ENCODE data around the gene TM4SF5.

The TM4SF5 gene

DNA sequence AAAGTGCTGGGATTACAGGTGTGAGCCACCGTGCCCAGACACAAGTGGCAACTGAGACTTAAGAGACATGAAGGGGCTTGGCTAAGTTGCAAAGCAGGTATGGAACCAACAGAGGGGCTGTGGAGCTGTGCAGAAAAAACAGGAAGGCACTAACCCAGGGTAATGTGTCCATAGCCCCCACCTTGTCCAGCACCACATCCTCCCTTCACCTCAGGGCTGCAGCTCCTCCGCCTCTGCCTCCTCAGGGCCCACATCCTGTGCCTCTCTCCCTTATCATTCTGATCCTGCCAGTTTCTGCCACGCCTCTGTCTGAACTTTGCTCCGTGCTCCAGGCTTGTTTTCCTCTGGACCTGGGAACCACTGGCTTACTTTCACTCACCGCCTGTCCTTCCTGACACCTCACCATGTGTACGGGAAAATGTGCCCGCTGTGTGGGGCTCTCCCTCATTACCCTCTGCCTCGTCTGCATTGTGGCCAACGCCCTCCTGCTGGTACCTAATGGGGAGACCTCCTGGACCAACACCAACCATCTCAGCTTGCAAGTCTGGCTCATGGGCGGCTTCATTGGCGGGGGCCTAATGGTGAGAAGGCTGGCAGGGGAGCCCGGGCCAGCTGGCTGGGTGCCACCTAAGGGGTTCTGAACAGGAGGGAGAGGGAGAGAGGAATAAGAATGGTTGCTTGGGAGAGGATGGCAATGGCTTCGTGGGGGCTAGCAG is at the start of gene TM4SF5:
TM4SF5 (plus strand) TSS at position 368 of the 716 bp plus-strand sequence; CDS start at position 405, 37 bp downstream.
- DNase-seq (ENCODE audit: low read depth): no peak

- DNase-seq (ENCODE audit: low read depth): no peak
Measured at GRCh38 chr17:4722678-4723240, 48.9 kb upstream of the TM4SF5 start.

DNA sequence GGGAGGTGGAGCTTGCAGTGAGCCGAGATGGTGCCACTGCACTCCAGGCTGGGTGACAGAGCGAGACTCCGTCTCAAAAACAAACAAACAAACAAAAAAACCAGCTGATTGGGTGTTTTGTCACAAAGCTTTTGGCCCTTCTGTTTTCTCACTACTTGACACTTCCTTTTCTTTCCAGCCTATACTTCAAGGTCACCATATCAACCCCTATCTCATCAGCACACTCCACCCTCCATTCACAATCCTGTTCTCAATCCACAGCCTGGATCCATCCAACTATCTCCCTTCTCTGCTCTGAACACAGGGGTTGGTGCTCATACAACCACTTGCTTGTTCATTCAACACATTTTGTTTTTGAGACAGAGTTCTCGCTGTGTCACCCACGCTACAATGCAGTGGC is 47.0 kb upstream of the TM4SF5 start:
- DNase-seq (ENCODE audit: low read depth): no peak

GRCh38 chr17:4725646-4726310 is 45.9 kb upstream of the TM4SF5 start:
- DNase-seq (ENCODE audit: low read depth): no peak

DNA sequence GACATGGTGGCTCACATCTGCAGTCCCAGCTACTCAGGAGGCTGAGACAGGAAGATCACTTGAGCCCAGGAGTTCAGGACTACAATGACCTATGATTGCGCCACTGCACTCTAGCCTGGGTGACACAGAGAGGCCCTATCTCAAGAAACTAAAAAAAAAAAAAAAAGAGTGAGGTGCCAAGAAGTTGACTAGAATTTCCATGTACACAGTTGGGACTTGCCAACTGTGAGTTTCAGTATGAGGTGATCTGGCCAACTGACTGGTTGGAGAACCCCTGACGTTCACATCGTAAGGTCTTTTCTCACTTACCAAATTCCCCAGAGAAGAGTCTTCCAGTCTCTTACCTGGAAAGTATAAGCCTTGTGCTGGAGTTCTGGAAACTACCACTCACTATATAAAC is 43.6 kb upstream of the TM4SF5 start:
- DNase-seq (ENCODE audit: low read depth): no peak

- DNase-seq (ENCODE audit: low read depth): no peak
Measured at GRCh38 chr17:4733073-4733531, 38.6 kb upstream of the TM4SF5 start.

GRCh38 chr17:4734857-4735475 is 36.7 kb upstream of the TM4SF5 start:
- no peak for DNase-seq (ENCODE audit: low read depth)

DNA sequence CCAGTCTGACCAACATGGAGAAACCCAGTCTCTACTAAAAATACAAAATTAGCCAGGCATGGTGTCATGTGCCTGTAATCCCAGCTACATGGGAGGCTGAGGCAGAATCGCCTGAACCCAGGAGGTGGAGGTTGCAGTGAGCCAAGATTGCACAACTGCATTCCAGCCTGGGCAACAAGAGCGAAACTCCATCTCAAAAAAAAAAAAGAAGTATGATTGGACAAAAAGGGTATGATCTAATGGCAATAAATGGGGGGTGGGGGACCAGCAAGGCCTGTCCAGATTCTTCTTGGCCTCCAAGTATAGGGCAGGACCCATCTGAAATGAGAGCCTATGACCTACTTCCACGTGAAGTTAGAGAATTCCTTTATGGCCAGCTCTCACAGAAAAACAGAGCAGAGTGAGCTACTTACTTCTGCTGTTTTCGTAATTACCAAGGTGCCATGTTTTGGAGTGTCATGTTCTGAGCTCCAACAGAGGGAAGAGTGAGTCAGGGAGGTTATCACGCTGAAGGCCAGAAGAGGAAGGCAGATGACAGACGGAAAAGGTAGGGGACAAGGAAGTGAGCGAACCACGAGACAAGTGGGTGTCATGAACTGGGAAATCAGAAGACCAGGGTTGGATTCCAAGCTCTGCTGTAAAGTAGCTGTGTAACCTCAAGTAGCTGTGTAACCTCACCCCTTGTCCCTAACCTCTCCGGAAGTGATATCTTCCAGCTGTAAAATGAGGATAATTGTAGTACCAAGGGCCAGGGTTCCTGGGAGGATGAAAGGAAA is 35.6 kb upstream of the TM4SF5 start:
- no peak for DNase-seq (ENCODE audit: low read depth)

DNA sequence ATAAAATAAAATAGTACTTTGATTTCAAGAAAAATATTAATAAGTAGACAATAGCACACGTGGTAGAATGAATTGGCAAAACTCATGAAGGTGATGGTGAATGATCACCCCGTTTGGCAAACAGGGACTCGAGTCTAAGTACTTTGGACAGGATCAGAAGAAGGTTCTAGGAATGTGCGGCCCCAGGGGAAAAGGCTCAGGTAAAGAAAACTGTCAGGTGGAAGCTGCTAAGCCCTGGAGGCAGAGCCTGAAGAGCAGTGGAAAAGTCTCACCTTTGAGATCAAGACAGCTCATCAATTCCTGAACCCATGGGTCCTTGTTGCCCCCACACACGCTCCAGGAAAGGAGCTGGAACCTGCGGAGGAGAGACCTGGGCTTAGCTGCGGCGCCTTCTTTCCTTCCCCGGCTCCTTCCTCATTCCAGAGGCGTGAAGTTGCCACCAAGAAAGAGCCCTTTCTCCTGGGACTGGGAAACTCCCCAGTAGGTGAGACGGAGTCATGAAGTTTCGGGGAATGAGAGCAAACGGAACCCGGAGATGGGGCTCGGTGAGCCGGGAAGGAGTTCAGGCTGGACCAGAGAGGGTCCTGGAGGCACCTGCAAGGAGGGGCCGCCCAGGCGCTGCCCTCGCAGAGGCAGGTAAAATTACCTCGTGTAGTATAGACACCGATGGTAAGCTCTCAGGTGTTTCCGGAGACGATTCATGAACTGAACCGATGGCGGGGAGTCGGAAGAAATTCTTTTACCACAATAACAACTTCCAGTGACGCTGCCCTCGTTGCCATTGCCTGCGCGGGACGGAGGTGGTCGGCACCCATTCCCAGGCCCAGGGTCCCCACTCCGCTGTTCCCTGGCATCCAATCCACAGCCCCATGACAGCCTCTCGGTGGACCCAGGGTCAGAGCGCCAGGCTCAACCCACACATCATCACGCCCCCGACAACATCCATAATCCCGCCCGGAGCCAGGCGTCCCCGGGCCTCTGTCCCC is 33.3 kb upstream of the TM4SF5 start:
- no peak for DNase-seq (ENCODE audit: low read depth)

DNA sequence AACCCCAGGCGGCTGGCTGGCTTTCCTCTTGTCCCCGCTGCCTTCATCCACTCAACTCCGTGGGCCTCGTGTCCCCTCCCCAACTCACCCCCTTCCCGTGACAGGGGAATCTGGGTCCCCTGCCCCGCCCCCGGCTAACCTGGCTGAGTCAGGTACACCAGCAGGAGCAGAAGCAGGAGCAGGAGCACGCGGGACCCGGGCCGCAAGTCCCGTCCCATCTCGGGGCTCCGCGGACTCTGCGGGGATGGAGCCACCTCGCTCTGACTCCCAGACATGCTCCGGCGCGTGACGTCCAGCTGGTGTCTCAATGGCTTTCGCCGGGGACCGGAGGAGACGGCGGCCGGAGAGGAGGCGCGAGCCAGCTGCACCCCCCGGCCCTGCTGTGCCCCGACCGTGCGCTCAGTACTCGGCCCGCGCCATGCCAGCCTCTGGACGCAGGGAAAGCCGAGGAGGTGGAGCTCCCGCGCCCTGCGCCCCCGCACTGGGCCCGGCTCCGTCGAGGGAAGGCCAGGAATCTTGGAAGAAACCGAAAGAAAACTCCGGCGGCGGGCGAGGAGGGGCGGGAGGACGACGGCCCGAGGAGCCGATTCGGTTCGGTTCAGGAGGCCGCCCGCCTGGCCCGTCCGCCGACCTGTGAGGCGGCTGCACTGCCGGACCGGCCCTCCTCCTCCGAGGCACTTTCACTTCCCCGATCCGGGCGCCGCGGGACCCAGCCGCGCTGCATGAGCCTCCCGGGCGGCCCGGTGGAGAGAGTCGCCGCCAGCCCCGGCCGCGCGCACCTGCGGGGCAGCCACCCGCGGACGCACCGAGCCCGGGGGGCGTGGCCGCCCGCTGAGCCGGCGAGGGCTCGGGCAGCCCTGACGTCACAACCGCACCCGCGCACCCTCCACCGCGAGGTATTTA is 32.3 kb upstream of the TM4SF5 start, which contains the start of the genes CXCL16 and ZMYND15:
CXCL16 (minus strand) TSS at position 807 of the 903 bp plus-strand sequence; CDS start at position 218, 589 bp downstream.
ZMYND15 (plus strand) TSS at position 712 of the 903 bp plus-strand sequence. CDS start 716 bp downstream, outside the sequence.
- DNase-seq (ENCODE audit: low read depth): no peak

DNA sequence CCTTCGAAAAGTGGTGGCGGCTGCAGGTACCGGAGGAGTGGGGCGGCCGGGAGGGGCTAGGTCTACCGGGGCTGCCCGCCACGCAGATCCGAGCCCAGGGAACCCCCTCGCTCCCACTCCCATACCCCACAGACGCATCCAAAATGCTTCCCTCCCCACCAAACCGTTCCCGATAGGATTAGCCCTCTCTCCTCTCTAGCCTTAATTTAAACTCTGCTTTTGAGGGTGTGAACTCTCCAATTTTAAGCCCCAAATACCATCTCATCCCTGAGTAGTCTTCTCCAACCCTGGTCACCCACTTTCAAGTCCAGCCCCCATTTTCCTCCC is 31.7 kb upstream of the TM4SF5 start:
- DNase-seq (ENCODE audit: low read depth): no peak

DNA sequence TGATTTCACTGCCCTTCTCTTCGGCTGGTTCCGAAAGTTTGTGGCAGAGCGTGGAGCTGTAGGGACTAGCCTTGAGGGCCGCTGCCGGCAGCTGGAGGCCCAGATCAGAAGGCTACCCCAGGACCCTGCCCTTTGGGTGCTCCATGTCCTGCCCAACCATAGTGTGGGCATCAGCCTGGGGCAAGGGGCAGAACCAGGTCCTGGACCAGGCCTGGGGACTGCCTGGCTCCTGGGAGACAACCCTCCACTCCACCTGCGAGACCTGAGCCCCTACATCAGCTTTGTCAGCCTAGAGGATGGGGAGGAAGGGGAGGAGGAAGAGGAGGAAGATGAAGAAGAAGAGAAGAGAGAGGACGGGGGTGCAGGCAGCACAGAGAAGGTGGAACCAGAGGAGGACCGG is 31.1 kb upstream of the TM4SF5 start:
- DNase-seq (ENCODE audit: low read depth): no peak

DNA sequence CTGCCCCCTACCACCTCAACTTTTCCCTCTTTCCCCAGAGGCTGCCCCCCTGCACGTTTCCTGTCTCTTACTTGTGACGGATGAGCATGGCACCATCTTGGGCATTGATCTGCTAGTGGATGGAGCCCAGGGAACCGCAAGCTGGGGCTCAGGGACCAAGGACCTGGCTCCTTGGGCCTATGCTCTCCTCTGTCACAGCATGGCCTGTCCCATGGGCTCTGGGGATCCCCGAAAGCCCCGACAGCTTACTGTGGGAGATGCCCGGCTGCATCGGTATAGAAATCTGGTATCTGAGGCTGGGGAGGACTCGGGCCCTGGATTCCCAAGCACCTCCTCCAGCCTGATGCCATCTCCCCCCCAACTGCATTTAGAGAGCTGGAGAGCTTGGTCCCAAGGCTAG is 30.1 kb upstream of the TM4SF5 start:
- DNase-seq (ENCODE audit: low read depth): no peak

DNA sequence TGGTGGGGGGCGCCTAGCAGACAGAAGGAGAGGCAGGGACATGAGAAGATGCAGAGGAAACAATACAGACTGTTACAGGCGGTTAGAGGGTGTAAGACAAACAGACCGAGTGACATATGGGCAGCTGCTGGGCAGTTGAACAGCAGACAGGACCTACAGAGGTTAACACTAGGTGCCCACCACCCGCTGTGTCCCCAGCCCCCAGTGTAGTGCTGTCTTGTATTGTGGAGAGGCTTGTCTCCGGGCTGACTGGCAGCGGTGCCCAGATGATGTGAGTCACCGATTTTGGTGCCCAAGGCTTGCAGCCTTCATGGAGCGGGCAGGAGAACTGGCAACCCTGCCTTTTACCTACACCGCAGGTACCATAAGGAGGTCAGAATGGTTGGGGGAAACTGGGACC is 29.6 kb upstream of the TM4SF5 start:
- no peak for DNase-seq (ENCODE audit: low read depth)

DNA sequence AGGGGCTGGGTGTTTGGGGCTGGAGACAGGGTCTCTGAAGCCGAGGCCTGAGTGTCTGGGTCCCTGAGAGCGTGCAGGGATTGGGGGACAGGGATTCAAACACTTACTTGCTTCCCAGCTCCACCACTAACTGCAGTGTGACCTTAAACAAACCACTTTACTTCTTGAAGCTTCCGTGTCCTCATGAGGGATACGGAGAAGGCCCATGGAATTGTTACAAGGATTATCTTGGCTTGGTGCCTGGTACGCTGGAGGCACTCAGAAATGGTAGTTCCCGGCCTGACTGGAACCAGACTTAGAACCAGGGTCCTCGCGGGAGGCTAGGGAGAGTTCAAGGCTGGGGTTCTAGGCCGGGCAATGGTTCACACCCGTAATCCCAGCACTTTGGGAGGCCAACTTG is 29.1 kb upstream of the TM4SF5 start:
- DNase-seq (ENCODE audit: low read depth): no peak

GRCh38 chr17:4743216-4743615 is 28.5 kb upstream of the TM4SF5 start:
- no peak for DNase-seq (ENCODE audit: low read depth)

DNA sequence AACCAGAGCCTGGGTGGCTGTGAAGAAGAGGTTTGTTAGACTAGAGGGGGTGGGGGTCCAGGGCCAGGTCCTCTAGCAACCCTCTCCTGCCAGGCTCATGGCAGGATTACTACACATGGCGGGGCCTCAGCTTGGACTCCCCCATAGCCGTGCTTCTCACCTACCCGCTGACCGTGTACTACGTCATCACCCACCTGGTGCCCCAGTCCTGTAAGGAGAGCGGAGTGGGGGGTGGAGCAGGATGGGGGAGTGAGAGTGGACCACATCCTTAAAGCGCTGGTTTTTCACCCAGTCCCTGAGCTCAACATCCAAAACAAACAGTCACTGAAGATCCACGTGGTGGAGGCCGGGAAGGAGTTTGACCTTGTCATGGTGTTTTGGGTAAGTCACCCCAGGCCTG is 27.8 kb upstream of the TM4SF5 start:
- DNase-seq (ENCODE audit: low read depth): no peak

DNA sequence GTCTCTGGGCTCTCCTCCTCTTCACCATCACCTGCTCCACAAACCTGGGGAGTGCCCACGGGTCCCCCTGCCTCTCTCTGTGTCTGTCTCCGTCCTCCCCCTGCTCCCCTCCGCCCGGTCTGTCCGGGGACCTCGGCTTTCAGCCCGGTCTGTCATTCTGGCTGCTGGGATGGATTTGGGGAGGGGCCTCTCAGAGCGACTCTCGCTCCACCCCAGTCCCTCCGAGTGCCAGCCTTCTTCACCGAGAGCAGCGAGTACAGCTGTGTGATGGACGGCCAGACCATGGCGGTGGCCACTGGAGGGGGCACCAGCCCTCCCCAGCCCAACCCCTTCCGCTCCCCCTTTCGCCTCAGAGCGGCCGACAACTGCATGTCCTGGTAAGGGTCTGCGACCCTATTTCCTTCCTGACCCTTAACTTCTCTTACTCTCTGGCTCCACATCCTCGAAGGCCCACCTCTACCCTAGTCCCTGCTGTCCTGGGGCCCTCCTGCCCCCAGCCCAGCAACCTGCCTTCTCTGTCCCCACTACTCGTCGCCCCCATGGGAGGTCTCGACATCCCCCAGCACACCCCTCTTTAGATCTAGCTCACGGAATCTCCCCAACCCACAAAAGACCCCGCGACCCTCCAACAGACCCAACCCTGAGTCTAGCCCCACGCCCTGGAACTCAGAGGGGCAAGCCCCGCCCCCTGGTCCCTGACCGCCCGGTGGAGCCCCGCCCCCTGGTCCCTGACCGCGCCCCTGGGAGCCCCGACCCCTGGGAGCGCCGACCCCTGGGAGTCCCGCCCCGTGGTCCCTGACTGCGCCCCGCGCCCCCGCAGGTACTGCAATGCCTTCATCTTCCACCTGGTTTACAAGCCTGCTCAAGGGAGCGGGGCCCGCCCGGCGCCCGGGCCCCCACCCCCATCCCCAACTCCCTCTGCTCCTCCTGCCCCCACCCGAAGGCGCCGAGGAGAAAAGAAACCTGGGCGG is 26.4 kb upstream of the TM4SF5 start:
- no peak for DNase-seq (ENCODE audit: low read depth)

DNA sequence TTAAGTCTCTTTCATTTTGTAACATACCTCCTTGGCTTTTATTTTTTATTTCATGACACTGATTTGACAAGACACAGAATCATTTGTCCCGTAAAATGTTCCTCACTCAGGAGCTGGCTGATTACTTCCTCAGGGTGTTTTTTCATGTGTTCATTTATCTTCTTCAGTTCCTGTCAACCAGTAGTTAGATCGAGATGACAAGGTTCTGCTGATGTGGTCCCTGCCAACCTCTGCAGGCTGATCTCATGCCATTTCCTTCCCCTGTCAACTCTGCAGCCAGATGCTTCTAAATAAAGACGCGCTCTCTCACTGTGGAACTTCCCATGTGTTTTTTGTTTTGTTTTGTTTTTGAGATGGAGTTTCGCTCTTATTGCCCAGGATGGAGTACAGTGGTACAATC is 23.8 kb upstream of the TM4SF5 start:
- no peak for DNase-seq (ENCODE audit: low read depth)
